ENCODE results near the gene RGS18.

DNA sequence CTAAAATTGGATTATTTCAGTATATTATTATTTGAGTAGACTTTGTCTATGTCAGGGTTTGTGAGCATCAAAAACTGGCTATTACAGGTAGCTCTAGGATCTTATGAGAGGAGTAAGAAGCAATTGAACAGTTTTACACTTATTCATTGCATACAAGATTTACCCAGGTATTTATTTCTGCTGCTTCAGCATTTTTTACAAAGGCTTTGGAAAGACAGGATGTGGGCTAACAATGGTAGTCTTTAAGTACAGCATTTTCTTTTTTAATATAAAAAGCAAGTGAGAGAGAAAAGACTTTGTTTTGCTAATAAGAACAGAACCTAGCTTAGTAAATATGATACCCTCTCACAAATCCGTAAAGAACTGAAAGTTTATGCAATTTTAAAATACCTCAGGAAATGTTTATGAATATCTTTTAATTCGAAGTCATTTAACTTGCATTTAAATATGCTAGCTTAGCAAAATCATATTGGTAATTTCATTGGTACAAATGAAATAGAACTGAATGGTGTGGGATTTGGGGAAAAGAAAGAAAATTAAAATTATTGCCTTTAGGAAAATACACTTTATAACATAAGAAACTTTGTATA is 32.1 kb upstream of the RGS18 start:
- TF ChIP-seq, protein P1, sequence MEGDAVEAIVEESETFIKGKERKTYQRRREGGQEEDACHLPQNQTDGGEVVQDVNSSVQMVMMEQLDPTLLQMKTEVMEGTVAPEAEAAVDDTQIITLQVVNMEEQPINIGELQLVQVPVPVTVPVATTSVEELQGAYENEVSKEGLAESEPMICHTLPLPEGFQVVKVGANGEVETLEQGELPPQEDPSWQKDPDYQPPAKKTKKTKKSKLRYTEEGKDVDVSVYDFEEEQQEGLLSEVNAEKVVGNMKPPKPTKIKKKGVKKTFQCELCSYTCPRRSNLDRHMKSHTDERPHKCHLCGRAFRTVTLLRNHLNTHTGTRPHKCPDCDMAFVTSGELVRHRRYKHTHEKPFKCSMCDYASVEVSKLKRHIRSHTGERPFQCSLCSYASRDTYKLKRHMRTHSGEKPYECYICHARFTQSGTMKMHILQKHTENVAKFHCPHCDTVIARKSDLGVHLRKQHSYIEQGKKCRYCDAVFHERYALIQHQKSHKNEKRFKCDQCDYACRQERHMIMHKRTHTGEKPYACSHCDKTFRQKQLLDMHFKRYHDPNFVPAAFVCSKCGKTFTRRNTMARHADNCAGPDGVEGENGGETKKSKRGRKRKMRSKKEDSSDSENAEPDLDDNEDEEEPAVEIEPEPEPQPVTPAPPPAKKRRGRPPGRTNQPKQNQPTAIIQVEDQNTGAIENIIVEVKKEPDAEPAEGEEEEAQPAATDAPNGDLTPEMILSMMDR (conservative IDR thresholded peaks at IDR 0.05; ENCODE audit: low read depth, low read length) = no peak
- no peak for TF ChIP-seq EZH2phosphoT487 (IDR thresholded peaks at IDR 0.05; ENCODE audit: borderline replicate concordance, low read length)

All from PC-3 (cell line).